HG03442 (cell line): ENCODE data around the gene TRIM63.

Experiments
- ATAC-seq: cut with Tn5 transposase; IDR thresholded peaks from one replicate; pipeline ENCODE4 v1.9.1; 2021; ENCODE audit warnings: mild to moderate bottlenecking, moderate library complexity; ENCODE audit not compliant: unreplicated experiment

Gene TRIM63

GRCh38 chr1:26058052-26058595 is 9.3 kb downstream of the TRIM63 start:
- ATAC-seq: no peak

- no peak for ATAC-seq
Measured at GRCh38 chr1:26057189-26057588, 10.2 kb downstream of the TRIM63 start.

GRCh38 chr1:26055041-26055440 is 12.4 kb downstream of the TRIM63 start:
- ATAC-seq: no peak

GRCh38 chr1:26053718-26054560 is 13.5 kb downstream of the TRIM63 start:
- ATAC-seq: no peak

GRCh38 chr1:26050248-26050640 is 17.2 kb downstream of the TRIM63 start:
- no peak for ATAC-seq

GRCh38 chr1:26049531-26050247 is 17.7 kb downstream of the TRIM63 start:
- ATAC-seq: no peak

GRCh38 chr1:26047278-26047874 is 20.1 kb downstream of the TRIM63 start:
- no peak for ATAC-seq

GRCh38 chr1:26046246-26047095 is 21.0 kb downstream of the TRIM63 start:
- no peak for ATAC-seq

- ATAC-seq: no peak
Measured at GRCh38 chr1:26045722-26046245, 21.6 kb downstream of the TRIM63 start, which contains the start of gene SLC30A2. Gene SLC30A2, minus strand, starts transcription at chr1:26046118. Its CDS starts 222 bp downstream, at chr1:26045896.

GRCh38 chr1:26044971-26045721 is 22.3 kb downstream of the TRIM63 start:
- no peak for ATAC-seq

GRCh38 chr1:26044414-26044813 is 23.0 kb downstream of the TRIM63 start:
- no peak for ATAC-seq

- no peak for ATAC-seq
Measured at GRCh38 chr1:26043765-26044164, 23.7 kb downstream of the TRIM63 start.

GRCh38 chr1:26041978-26042377 is 25.5 kb downstream of the TRIM63 start:
- ATAC-seq: no peak

GRCh38 chr1:26041401-26041800 is 26.0 kb downstream of the TRIM63 start:
- no peak for ATAC-seq

- ATAC-seq: no peak
Measured at GRCh38 chr1:26038904-26039303, 28.5 kb downstream of the TRIM63 start.

GRCh38 chr1:26038477-26038876 is 29.0 kb downstream of the TRIM63 start:
- no peak for ATAC-seq

GRCh38 chr1:26037904-26038303 is 29.5 kb downstream of the TRIM63 start:
- ATAC-seq: no peak

- ATAC-seq: no peak
Measured at GRCh38 chr1:26036756-26037281, 30.6 kb downstream of the TRIM63 start.
